Activated naive CD8-positive, alpha-beta T cell treated with anti-CD3 and anti-CD28 coated beads, Interleukin-2, amount 10 ng/mL, durations not matched to agents 7 days and 5 days (primary cell): ENCODE measurements around the gene ASPRV1. TPM values are rescaled to one million over a fixed set of nuclear protein-coding genes. Genes with fewer than 3 reads are reported as not detected.

ENCODE experiments used
- ATAC-seq: fragments of 150-1000 bp; cut with Tn5 transposase; one replicate; pipeline ENCODE4 v1.10.0; 2021; ENCODE audit warnings: low read depth, moderate library complexity
- POLR2A ChIA-PET: fragments of 350-600 bp; sonication (Branson Sonifier 250); formaldehyde crosslinking; loops from one replicate; lab custom pipeline; 2021; ENCODE audit warnings: antibody characterized with exemption; lab: Charles Lee
- DNase-seq: peaks from one replicate; pipeline ENCODE4 v3.0.0; 2021
- H3K27ac Mint-ChIP-seq: one replicate; pipeline ENCODE4 v1.8.0; 2022; ENCODE audit warnings: mild to moderate bottlenecking, mixed read lengths
- H3K27me3 Mint-ChIP-seq: one replicate; pipeline ENCODE4 v1.8.0; 2022; ENCODE audit warnings: mild to moderate bottlenecking, moderate library complexity, mixed read lengths
- H3K36me3 Mint-ChIP-seq: one replicate; pipeline ENCODE4 v1.8.0; 2021; ENCODE audit warnings: mild to moderate bottlenecking, mixed read lengths
- H3K4me1 Mint-ChIP-seq: one replicate; pipeline ENCODE4 v1.8.0; 2021; ENCODE audit warnings: mixed read lengths
- H3K4me3 Mint-ChIP-seq: one replicate; pipeline ENCODE4 v1.8.0; 2022; ENCODE audit warnings: mild to moderate bottlenecking, moderate library complexity, mixed read lengths
- H3K9me3 Mint-ChIP-seq: one replicate; pipeline ENCODE4 v1.8.0; 2021; ENCODE audit warnings: mixed read lengths
- total RNA-seq, 2 experiments: library from RNA; stranded (reverse); gene quantifications; one replicate each; pipeline ENCODE4 v1.2.3, GENCODE V29; 2021

ASPRV1 gene
- total RNA-seq, 2 experiments from 2014 or later: 1.2 TPM

DNA sequence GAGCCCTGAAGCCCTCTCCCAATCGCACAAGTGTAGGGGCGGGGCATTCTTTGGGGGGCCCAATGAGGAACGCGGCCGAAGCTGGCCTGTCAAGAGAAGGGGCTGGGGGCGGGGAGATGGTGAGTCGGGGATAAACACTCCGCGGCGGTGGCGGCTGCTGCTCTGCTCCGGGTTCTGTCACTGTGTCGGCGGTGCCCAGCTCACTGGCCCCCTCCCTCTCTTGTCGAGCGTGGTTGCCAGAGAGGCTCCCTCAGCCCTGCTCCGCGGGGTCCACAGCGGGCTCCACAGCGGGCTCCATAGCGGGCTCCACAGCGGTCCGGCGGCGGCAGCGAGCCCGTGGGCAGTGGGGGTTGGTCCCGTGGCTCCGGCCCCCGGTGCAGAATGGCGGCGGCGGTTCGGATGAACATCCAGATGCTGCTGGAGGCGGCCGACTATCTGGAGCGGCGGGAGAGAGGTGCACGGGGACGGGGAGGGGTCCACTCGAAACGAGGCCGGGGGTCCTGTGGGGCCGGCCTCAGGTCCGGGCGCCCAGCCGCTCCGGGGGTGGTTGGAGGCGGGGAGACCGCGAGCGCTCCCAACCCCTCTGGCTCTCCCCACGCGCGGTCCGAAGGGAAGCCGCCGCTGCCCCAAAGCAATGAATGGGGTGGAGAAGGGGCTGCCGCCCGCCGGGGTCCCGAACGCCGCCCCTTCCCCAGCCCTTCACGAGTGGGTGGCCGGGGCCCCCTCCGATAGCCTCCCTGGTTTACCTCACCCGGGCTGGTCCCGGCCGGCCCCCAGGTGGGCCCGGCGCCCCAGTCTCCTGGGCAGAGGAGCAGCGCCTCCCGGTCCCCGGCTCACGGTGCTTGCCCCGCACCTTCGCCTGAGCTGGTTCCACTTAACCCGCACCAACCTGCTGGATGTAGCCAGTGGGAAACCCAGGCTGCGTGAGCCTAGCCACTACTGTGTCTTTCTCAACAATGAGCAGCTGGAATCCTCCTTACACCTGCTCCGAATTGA, 46.2 kb downstream of the ASPRV1 start, which contains the start of gene MXD1:
TSS of gene MXD1 (plus strand) at position 160 of the 996 bp plus-strand sequence. CDS start at position 382, 222 bp downstream.
- POLR2A ChIA-PET: interaction anchor here (0.6 to 5.6 kb wide), 35 partner anchors 8 to 379 kb away, joined by 3 to 84 read pairs (median 4); partner anchors contain the start of genes C2orf42, PCBP1, PCYOX1 and SNRPG
- DNase-seq (peak; percentile 96), ATAC-seq (no peak)
- peaks cover 9% of the 10 kb centered on the region for H3K36me3 Mint-ChIP-seq
- peaks cover 27% of the 10 kb centered on the region for H3K4me1 Mint-ChIP-seq
- no peaks in the 10 kb centered on the region for H3K9me3 Mint-ChIP-seq
- peak within 1 kb of the TSS; percentile 71 for H3K27ac Mint-ChIP-seq
- H3K4me3 Mint-ChIP-seq: peak within 1 kb of the TSS; percentile 84
- no peaks in the 10 kb centered on the region for H3K27me3 Mint-ChIP-seq

DNA sequence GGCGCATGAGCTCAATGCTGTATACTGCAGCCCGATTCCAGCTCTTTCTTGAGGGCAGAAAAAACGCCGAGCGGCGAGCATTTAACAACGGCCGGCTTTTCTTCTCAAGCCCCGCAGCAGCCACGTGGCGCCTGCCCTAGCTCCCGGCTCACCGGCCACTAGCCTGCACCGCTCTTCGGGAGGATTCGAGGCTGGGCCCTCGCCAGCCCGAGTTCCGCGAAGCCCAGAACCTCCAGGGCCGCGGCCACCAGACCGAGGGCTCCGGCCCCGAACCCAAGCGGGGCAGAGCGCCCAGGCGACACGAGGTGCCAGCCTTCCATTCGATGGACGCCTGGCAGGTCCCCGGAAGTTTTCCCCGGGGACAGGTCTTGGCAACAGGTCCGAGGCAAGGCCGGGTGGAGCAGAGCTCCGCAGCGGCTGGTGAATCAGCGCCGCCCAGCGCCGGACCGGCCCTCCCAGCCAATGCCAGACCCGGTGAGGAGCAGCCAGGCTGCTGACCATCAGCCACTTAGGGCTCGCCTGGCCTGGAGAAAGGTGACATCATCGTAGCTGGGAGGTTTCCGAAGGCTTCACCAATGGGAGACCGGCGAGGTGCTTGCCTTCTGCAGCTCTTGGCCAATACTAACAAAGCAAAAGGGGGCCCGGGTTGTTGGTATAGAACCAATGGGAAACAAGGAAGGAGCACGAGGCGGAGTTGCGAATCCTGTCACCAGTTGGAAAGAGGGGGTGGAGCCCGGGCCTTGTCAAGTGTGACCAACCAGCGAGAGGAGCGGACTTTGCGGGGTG, 47.1 kb downstream of the ASPRV1 start:
- ATAC-seq (peak; percentile 92), DNase-seq (no peak)
- H3K27ac Mint-ChIP-seq: peak overlapping the region; percentile 71
- no peaks in the 10 kb centered on the region for H3K27me3 Mint-ChIP-seq
- peak overlapping the region; percentile 84 for H3K4me3 Mint-ChIP-seq
- POLR2A ChIA-PET: interaction anchor here (0.6 to 5.6 kb wide), 36 partner anchors 9 to 477 kb away, joined by 3 to 84 read pairs (median 4); partner anchors contain the start of genes C2orf42, NFU1, PCBP1 and PCYOX1
- H3K36me3 Mint-ChIP-seq: peaks cover 9% of the 10 kb centered on the region
- H3K9me3 Mint-ChIP-seq: no peaks in the 10 kb centered on the region
- H3K4me1 Mint-ChIP-seq: peaks cover 27% of the 10 kb centered on the region

DNA sequence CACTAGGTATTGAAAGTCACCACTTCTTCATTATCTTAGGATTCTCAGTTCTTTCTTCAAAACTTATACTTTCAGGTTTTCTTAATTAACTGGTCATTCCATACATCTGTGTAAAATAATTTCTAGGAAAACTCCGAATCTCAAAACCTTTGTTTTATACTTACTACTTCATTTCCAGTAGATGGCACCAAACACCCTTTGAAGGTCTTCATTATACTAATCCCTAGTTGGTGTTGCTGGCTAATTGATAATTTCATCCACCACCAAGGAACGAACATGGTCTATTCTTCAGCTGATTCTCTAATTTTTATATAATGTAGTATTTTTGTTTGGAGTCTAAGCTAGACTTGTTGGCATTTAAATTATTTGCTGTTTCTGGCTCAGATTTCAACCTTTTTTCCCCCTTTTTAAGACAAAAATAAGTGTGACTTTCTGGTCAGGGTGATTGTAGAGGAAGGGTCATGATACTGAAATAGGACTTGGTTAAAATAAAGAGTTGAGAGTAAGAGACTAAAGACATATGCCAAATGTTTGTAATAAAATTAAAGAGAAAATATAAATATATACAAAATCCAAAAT, 49.4 kb downstream of the ASPRV1 start:
- DNase-seq: no peak
- ATAC-seq: no peak
- Mint-ChIP-seq H3K4me3 (no peak overlapping the region), H3K36me3 (peaks cover 11% of the 10 kb centered on the region), H3K9me3 (no peaks in the 10 kb centered on the region), H3K4me1 (peaks cover 19% of the 10 kb centered on the region), H3K27ac (peak overlapping the region; percentile 13), H3K27me3 (no peaks in the 10 kb centered on the region)
- POLR2A ChIA-PET: interaction anchor here (1.1 to 5.6 kb wide), 3 partner anchors 158 to 390 kb away, joined by 3 to 84 read pairs (median 77); partner anchors contain the start of gene FAM136A

Other genes with a start within 250 kb of the ASPRV1 start
- 10 to 100 TPM; 40.9 to 41.2 TPM for gene ANXA4, start 219.5 kb downstream of the ASPRV1 start, total RNA-seq
- 10 to 100 TPM; 26.0 to 30.0 TPM for gene GMCL1, start 132.0 kb downstream of the ASPRV1 start, total RNA-seq
- 10 to 100 TPM; 46.0 to 54.4 TPM for gene SNRNP27, start 67.7 kb downstream of the ASPRV1 start, total RNA-seq
- 10 to 100 TPM; 14.1 to 14.3 TPM for gene MXD1, start 46.5 kb downstream of the ASPRV1 start, total RNA-seq
- 100 to 1,000 TPM; 459 to 467 TPM for gene PCBP1, start 125.8 kb upstream of the ASPRV1 start, total RNA-seq
- gene C2orf42, start 229.4 kb upstream of the ASPRV1 start, total RNA-seq: 10 to 100 TPM; 30.9 to 33.8 TPM